ENCODE results near the gene PTPN18. TPM values are rescaled to one million over a fixed set of nuclear protein-coding genes. Genes with fewer than 3 reads are reported as not detected.
A peak's percentile ranks its signal among the peaks of the same experiment; 100 is the strongest.

The PTPN18 gene
- total RNA-seq, 1 donor from 2014 or later: 78.5 TPM

- H3K4me3 Mint-ChIP-seq (ENCODE audit: unreplicated experiment): peak overlapping the region; percentile 91
- H3K36me3 Mint-ChIP-seq (ENCODE audit: unreplicated experiment): peaks cover 20% of the 10 kb centered on the region
Measured at GRCh38 chr2:130370490-130370889, 14.6 kb downstream of the PTPN18 start.

DNA sequence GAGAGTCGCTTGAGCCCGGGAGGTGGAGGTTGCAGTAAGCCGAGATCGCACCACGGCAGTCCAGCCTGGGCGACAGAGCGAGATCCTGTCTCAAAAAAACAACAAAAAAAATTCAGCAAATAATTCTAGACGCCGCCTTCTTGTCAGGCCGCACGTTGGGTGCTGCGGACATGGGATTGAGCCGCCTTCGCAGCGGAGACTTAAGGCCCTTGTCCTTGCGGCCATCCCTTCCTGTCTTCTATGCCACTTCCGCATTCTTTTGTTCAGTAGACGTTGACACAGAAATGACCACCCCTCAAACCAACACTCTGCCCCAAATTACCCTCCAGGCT, 15.8 kb downstream of the PTPN18 start:
- Mint-ChIP-seq H3K4me1 (ENCODE audit: low read depth, unreplicated experiment) (peaks cover 13% of the 10 kb centered on the region), H3K4me3 (ENCODE audit: unreplicated experiment) (peak overlapping the region; percentile 91), H3K27me3 (ENCODE audit: unreplicated experiment) (peaks cover 14% of the 10 kb centered on the region), H3K36me3 (ENCODE audit: unreplicated experiment) (peaks cover 27% of the 10 kb centered on the region), H3K9me3 (ENCODE audit: unreplicated experiment) (peaks cover 20% of the 10 kb centered on the region), H3K27ac (ENCODE audit: unreplicated experiment) (peak overlapping the region; percentile 90)
- TF ChIP-seq, protein P1, sequence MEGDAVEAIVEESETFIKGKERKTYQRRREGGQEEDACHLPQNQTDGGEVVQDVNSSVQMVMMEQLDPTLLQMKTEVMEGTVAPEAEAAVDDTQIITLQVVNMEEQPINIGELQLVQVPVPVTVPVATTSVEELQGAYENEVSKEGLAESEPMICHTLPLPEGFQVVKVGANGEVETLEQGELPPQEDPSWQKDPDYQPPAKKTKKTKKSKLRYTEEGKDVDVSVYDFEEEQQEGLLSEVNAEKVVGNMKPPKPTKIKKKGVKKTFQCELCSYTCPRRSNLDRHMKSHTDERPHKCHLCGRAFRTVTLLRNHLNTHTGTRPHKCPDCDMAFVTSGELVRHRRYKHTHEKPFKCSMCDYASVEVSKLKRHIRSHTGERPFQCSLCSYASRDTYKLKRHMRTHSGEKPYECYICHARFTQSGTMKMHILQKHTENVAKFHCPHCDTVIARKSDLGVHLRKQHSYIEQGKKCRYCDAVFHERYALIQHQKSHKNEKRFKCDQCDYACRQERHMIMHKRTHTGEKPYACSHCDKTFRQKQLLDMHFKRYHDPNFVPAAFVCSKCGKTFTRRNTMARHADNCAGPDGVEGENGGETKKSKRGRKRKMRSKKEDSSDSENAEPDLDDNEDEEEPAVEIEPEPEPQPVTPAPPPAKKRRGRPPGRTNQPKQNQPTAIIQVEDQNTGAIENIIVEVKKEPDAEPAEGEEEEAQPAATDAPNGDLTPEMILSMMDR (IDR thresholded peaks at IDR 0.05; ENCODE audit: partially characterized antibody, unreplicated experiment): no peak
- no peak for DNase-seq

More at GRCh38 chr2:130370490-130370889, 14.6 kb downstream of the PTPN18 start:
- H3K4me1 Mint-ChIP-seq (ENCODE audit: low read depth, unreplicated experiment): peaks cover 13% of the 10 kb centered on the region
- TF ChIP-seq, protein P1 (IDR thresholded peaks at IDR 0.05; ENCODE audit: partially characterized antibody, unreplicated experiment): no peak
- no peak for DNase-seq
- no peak overlapping the region for H3K27ac Mint-ChIP-seq (ENCODE audit: unreplicated experiment)
- H3K9me3 Mint-ChIP-seq (ENCODE audit: unreplicated experiment): peaks cover 17% of the 10 kb centered on the region
- H3K27me3 Mint-ChIP-seq (ENCODE audit: unreplicated experiment): peaks cover 12% of the 10 kb centered on the region

DNA sequence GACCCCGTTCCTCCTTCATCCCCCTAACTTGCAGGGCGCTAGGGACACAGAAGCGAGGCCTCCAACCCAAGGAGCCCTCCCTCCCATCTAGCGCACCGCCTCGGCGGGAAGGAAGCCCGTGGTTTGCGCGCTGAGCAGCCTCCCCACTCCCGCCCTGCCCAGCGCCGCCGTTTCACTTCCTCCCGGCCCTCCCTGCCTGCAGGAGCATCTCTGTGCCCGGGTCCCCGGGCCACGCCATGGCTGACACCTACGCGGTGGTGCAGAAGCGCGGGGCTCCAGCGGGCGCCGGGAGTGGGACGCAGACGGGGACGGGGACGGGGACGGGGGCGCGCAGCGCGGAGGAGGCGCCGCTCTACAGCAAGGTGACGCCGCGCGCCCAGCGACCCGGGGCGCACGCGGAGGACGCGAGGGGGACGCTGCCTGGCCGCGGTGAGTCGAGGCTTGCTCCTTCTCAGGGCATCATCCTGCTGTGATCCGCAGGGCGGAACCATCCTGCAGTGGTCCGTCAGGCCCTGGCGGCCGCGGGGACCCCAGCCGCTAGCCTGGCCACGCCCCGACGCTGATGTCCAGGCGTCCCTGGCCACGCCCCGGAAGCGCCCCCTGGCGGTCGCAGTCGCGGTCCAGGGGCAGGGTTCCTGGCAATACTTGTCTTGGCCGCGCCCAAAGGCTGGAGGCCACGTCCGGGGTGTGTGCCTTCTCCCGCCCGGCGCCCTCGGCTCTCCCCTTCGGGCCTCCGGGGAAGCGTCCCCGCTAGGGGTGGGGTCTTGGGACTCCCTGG, 16.4 kb downstream of the PTPN18 start:
- TF ChIP-seq, protein P1 (IDR thresholded peaks at IDR 0.05; ENCODE audit: partially characterized antibody, unreplicated experiment): peak; percentile 100
- DNase-seq: peak; percentile 99
- H3K27ac Mint-ChIP-seq (ENCODE audit: unreplicated experiment): peak overlapping the region; percentile 90
- peaks cover 27% of the 10 kb centered on the region for H3K36me3 Mint-ChIP-seq (ENCODE audit: unreplicated experiment)
- peaks cover 13% of the 10 kb centered on the region for H3K27me3 Mint-ChIP-seq (ENCODE audit: unreplicated experiment)
- peaks cover 13% of the 10 kb centered on the region for H3K4me1 Mint-ChIP-seq (ENCODE audit: low read depth, unreplicated experiment)
- H3K4me3 Mint-ChIP-seq (ENCODE audit: unreplicated experiment): peak overlapping the region; percentile 93
- peaks cover 20% of the 10 kb centered on the region for H3K9me3 Mint-ChIP-seq (ENCODE audit: unreplicated experiment)

- DNase-seq: no peak
- TF ChIP-seq, protein P1 (IDR thresholded peaks at IDR 0.05; ENCODE audit: partially characterized antibody, unreplicated experiment): peak; percentile 70
- Mint-ChIP-seq H3K9me3 (ENCODE audit: unreplicated experiment) (peaks cover 17% of the 10 kb centered on the region), H3K4me3 (ENCODE audit: unreplicated experiment) (peak overlapping the region; percentile 93), H3K4me1 (ENCODE audit: low read depth, unreplicated experiment) (peaks cover 13% of the 10 kb centered on the region), H3K36me3 (ENCODE audit: unreplicated experiment) (peaks cover 24% of the 10 kb centered on the region), H3K27me3 (ENCODE audit: unreplicated experiment) (peaks cover 12% of the 10 kb centered on the region), H3K27ac (ENCODE audit: unreplicated experiment) (peak overlapping the region; percentile 83)
Measured at GRCh38 chr2:130372833-130373807, 17.3 kb downstream of the PTPN18 start.

Data from glutamatergic neuron (in vitro differentiated cells).